ENCODE data around the gene FBLN2.

DNA sequence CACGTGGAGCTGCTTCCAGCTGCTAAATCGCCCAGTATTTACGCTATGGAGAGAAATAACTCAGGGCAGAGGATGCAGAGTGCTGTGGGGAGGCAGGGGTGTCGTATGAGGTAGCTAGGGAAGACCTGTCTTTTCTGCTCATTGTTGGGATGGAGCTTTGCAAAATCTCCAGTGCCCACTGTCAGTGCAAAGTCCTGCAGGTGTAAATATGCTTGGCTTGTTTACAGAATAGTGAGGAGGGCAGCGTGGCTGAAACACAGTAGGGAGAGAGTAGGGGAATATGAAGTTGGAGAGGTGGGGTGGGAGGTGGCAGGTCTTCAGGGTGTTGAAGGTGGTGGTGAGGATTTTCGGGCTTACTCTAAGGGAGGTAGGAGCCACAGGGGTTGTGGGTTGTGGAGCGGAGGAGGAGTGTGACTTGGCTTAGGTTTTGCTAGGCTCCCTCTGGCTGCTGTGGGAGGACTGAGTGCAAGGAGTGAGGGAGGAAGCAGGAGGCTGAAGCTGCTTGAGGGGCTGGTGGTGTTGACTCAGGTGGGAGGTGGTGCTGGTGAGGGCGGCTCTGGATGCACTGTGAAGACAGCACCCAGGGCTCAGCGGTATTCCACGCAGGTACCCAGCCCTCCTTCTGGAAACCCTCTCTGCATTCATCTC lies 125.7 kb downstream of the FBLN2 start:
- TF ChIP-seq MAX (IDR thresholded peaks at IDR 0.05) (no peak), EGR1 (IDR thresholded peaks at IDR 0.05) (no peak), EP300 (IDR thresholded peaks at IDR 0.05; ENCODE audit: borderline replicate concordance) (no peak), CREB1 (IDR thresholded peaks at IDR 0.05; ENCODE audit: low read depth) (no peak), ZBTB7A (IDR thresholded peaks at IDR 0.05; ENCODE audit: low read depth) (no peak), YY1 (IDR thresholded peaks at IDR 0.05; ENCODE audit: low read depth) (no peak)
